ENCODE data around the gene SUSD1. TPM values are rescaled to one million over a fixed set of nuclear protein-coding genes. Genes with fewer than 3 reads are reported as not detected.

The SUSD1 gene
- total and polyA plus RNA-seq, 10 donors, result 4.4 to 26.8 (median 20.2) TPM

GRCh38 chr9:112050544-112051475 lies 124.3 kb downstream of the SUSD1 start:
- peaks cover 0 to 6% (median 0%) of the 10 kb centered on the region in 8 donors for H3K9me3 ChIP-seq
- intact Hi-C loops (cut with DNase I; ENCODE audit: low total_unique reads), result no loop called here
- H3K27me3 ChIP-seq (replicated peaks in 1 of 7), result no peaks in the 10 kb centered on the region
- no peak overlapping the region for H3K4me3 ChIP-seq
- DNase-seq, result no peak
- TF ChIP-seq POLR2AphosphoS5 (IDR thresholded peaks at IDR 0.05) (no peak), CTCF (IDR thresholded peaks at IDR 0.05 in 8 of 11, conservative IDR thresholded peaks at IDR 0.05 in 3 of 11) (no peak), POLR2A (IDR thresholded peaks at IDR 0.05) (no peak)
- H3K4me1 ChIP-seq, result peaks cover 0 to 46% (median 17%) of the 10 kb centered on the region in 6 donors
- H3K36me3 ChIP-seq, result peaks cover 0 to 8% (median 0%) of the 10 kb centered on the region in 6 donors
- peak overlapping the region in 7 of 8 donors; percentile 21 to 65 (median 55) for H3K27ac ChIP-seq
- 73 to 83% (median 80%) methylated on average over 7 of the region's 7 CpGs for WGBS, 5 donors

GRCh38 chr9:112049811-112050516 lies 125.1 kb downstream of the SUSD1 start:
- H3K27me3 ChIP-seq (replicated peaks in 1 of 7), result no peaks in the 10 kb centered on the region
- peaks cover 0 to 46% (median 17%) of the 10 kb centered on the region in 6 donors for H3K4me1 ChIP-seq
- peaks cover 0 to 6% (median 0%) of the 10 kb centered on the region in 8 donors for H3K9me3 ChIP-seq
- H3K4me3 ChIP-seq, result no peak overlapping the region
- DNase-seq, result no peak
- peak overlapping the region in 7 of 8 donors; percentile 21 to 65 (median 55) for H3K27ac ChIP-seq
- peaks cover 0 to 8% (median 0%) of the 10 kb centered on the region in 6 donors for H3K36me3 ChIP-seq
- WGBS, 5 donors, result 76 to 91% (median 86%) methylated on average over 4 of the region's 4 CpGs
- intact Hi-C loops (cut with DNase I; ENCODE audit: low total_unique reads), result no loop called here
- TF ChIP-seq CTCF (IDR thresholded peaks at IDR 0.05 in 8 of 11, conservative IDR thresholded peaks at IDR 0.05 in 3 of 11) (no peak), POLR2A (IDR thresholded peaks at IDR 0.05) (no peak), POLR2AphosphoS5 (IDR thresholded peaks at IDR 0.05) (no peak)

- Histone ChIP-seq H3K4me1 (peaks cover 0 to 46% (median 17%) of the 10 kb centered on the region in 6 donors), H3K36me3 (peaks cover 0 to 8% (median 0%) of the 10 kb centered on the region in 6 donors), H3K27ac (peak overlapping the region in 7 of 8 donors; percentile 21 to 65 (median 52)), H3K4me3 (no peak overlapping the region), H3K27me3 (replicated peaks in 1 of 7) (no peaks in the 10 kb centered on the region), H3K9me3 (peaks cover 0 to 6% (median 0%) of the 10 kb centered on the region in 8 donors)
- DNase-seq, result no peak
- intact Hi-C loops (cut with DNase I; ENCODE audit: low total_unique reads), result no loop called here
- TF ChIP-seq POLR2AphosphoS5 (IDR thresholded peaks at IDR 0.05) (no peak), POLR2A (IDR thresholded peaks at IDR 0.05) (no peak), CTCF (IDR thresholded peaks at IDR 0.05 in 8 of 11, conservative IDR thresholded peaks at IDR 0.05 in 3 of 11) (no peak)
- 67 to 90% (median 81%) methylated on average over 11 of the region's 11 CpGs for WGBS, 5 donors
These were observed 126.0 kb downstream of the SUSD1 start for GRCh38 chr9:112048924-112049691.

Data from spleen (tissue), 11 donors.